Fibroblast of lung (primary cell): Measurements from ENCODE around the gene DSTN.

Source experiments
- CTCF ChIP-seq, 2 donors: IDR thresholded peaks in 1 of 2; conservative IDR thresholded peaks in 1 of 2; 1 replicate in 1 of 2; 2 replicates in 1 of 2; pipeline ENCODE4 v1.5.1; 2011 to 2012; ENCODE audit warnings: low read length in 2 of 2, control low read depth in 1 of 2, inconsistent platforms in 1 of 2, low read depth in 1 of 2, mild to moderate bottlenecking in 1 of 2
- EZH2 ChIP-seq: IDR thresholded peaks from 2 replicates; pipeline ENCODE4 v1.5.1; 2012; ENCODE audit warnings: low read length, control low read depth, mild to moderate bottlenecking; ENCODE audit errors: missing control alignments

- TF ChIP-seq CTCF (conservative IDR thresholded peaks at IDR 0.05 in 1 of 2, IDR thresholded peaks at IDR 0.05 in 1 of 2; ENCODE audit: low read depth in 1 of 2, low read length in 2 of 2) (no peak), EZH2 (no peak)
Measured at GRCh38 chr20:17538517-17539170, 31.2 kb upstream of the DSTN start.
